A549 (cell line): ENCODE results near the gene CACTIN.

Experiments used
- CHD2 ChIP-seq: fragments of 150-350 bp; IDR thresholded peaks from 2 replicates; pipeline ENCODE4 v1.6.1; 2014; ENCODE audit warnings: low read length; ENCODE audit not compliant: partially characterized antibody
- POLR2A ChIP-seq: IDR thresholded peaks from 2 replicates; pipeline ENCODE4 v1.6.1; 2012; ENCODE audit warnings: mild to moderate bottlenecking, low read length
- TF ChIP-seq, protein P1 (sequence below): fragments of >200 bp; sonication (Bioruptor Twin); formaldehyde crosslinking; IDR thresholded peaks from 3 replicates; pipeline ENCODE4 v1.5.1; 2016
- TF ChIP-seq, protein P2 (sequence below): IDR thresholded peaks from 2 replicates; pipeline ENCODE4 v1.6.1; 2012

DNA sequence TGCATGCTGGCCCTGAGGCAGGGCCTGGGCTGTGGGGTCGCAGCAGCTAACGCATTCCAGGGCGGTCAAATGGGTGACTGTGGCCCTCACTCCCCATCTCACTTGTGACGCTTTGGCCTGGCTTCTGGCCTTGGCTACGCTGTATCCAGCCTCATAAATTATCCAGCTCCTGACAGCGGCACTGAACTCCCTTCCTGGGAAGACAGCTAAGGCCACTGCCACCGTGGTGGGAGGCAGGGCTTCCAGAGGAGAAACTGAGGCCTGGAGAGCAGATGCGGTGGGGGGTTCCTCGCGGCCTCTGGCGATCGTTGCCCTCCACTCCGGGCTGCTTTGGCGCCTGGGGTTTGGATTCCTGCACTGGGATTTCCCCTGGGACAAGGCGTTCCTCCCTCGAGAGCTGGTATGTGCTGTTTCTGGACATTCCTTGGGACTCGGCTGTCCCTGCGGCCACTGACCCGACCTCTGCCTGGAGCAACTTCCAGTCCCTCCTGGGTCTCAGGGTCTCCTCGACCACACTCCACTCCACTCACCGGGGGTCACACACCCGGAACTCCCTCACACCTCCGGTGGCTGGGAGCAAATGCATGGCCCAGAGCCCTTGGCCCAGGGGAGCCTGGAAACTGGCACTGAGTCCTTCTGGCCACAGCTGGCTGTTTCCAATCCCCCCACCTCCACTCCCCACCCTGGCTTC is 23.3 kb downstream of the CACTIN start:
- TF ChIP-seq, protein P1, sequence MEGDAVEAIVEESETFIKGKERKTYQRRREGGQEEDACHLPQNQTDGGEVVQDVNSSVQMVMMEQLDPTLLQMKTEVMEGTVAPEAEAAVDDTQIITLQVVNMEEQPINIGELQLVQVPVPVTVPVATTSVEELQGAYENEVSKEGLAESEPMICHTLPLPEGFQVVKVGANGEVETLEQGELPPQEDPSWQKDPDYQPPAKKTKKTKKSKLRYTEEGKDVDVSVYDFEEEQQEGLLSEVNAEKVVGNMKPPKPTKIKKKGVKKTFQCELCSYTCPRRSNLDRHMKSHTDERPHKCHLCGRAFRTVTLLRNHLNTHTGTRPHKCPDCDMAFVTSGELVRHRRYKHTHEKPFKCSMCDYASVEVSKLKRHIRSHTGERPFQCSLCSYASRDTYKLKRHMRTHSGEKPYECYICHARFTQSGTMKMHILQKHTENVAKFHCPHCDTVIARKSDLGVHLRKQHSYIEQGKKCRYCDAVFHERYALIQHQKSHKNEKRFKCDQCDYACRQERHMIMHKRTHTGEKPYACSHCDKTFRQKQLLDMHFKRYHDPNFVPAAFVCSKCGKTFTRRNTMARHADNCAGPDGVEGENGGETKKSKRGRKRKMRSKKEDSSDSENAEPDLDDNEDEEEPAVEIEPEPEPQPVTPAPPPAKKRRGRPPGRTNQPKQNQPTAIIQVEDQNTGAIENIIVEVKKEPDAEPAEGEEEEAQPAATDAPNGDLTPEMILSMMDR, result no peak
- no peak for TF ChIP-seq POLR2A
- TF ChIP-seq, protein P2, sequence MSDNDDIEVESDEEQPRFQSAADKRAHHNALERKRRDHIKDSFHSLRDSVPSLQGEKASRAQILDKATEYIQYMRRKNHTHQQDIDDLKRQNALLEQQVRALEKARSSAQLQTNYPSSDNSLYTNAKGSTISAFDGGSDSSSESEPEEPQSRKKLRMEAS, result no peak
- TF ChIP-seq CHD2, result no peak
